Skeletal muscle tissue (tissue), 4 donors: ENCODE data around the gene LAMC2. TPM values are rescaled to one million over a fixed set of nuclear protein-coding genes. Genes with fewer than 3 reads are reported as not detected.
A peak's percentile ranks its signal among the peaks of the same experiment; 100 is the strongest.
"Not testable (repeated sequence)": the region's sequence is repeated elsewhere in the genome, so short reads cannot be mapped to it uniquely, and the experiment has no call there.

ENCODE experiments used
- H3K27ac ChIP-seq: one replicate; pipeline ENCODE4 v1.7.0; 2013; ENCODE audit warnings: mild to moderate bottlenecking, low read depth, low read length, inconsistent platforms
- H3K27me3 ChIP-seq, 3 donors: one replicate each; pipeline ENCODE4 v1.7.0; 2013; ENCODE audit warnings: low read length in 3 of 3; ENCODE audit not compliant: control insufficient read depth in 3 of 3, insufficient read depth in 3 of 3
- H3K36me3 ChIP-seq, 3 donors: one replicate each; pipeline ENCODE4 v1.7.0; 2013; ENCODE audit warnings: low read length in 3 of 3; ENCODE audit not compliant: control insufficient read depth in 3 of 3, insufficient read depth in 3 of 3
- H3K4me1 ChIP-seq, 3 donors: one replicate each; pipeline ENCODE4 v1.7.0; 2013; ENCODE audit warnings: low read length in 3 of 3, mild to moderate bottlenecking in 3 of 3; ENCODE audit not compliant: control insufficient read depth in 3 of 3, insufficient read depth in 3 of 3
- H3K4me3 ChIP-seq, 3 donors: one replicate each; pipeline ENCODE4 v1.7.0; 2013; ENCODE audit warnings: low read length in 3 of 3
- H3K9ac ChIP-seq, 3 donors: one replicate each; pipeline ENCODE4 v1.7.0; 2013; ENCODE audit warnings: low read length in 3 of 3, mild to moderate bottlenecking in 3 of 3, moderate library complexity in 2 of 3, low read depth in 1 of 3
- H3K9me3 ChIP-seq, 3 donors: one replicate each; pipeline ENCODE4 v1.7.0; 2013; ENCODE audit warnings: low read length in 3 of 3; ENCODE audit not compliant: control insufficient read depth in 3 of 3
- total RNA-seq: library from RNA; depleted of rRNA; stranded (reverse); fragments of >200 nt; gene quantifications from one replicate; pipeline ENCODE4 v1.2.3, GENCODE V29; 2014
- donor health status: Osteomylitis.

Gene LAMC2
- total RNA-seq, 1 donor from 2014 or later, result 0.52 TPM

DNA sequence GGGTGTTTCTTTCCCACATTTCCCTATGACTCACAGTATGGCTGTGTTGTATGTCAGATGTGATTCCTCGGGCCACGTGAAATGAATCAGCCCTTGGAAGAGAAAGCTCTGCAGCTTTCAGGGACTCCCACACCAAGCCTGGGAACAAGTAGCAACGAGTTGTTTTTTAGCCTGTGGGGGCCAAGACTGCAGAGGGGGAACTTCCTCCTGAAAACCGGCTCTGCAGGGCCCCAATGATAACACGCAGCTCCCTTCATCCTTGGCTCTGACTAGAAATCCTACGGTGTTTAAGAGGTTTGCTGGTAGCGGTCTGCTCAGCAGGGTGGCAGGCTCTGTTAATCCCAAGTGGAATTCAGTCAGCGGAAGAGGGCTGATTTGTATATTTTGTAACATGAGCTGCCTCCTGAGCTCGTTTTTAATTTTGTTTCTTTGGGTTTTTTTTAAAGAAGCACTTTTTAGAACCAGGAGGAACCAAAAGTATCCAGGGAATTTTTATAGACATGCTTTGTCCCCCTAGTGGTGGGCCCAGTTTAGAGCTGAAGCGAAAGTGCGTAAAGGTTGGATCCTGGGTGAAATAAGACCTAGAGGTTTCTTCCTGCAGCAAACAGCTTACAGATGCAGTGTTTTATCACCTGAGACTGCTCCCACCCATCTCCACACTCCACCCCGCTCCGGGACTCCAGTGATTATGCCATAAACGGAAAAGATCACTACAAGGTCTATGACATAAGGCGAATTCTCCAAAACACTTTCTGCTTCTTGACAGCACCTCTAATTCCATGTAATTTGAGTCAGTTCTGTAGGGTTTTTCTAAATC is 48.8 kb downstream of the LAMC2 start:
- Histone ChIP-seq H3K9me3 (no peaks in the 10 kb centered on the region), H3K9ac (peak overlapping the region; percentile 40 to 75 (median 48)), H3K27ac (peak overlapping the region; percentile 59), H3K4me3 (peak overlapping the region; percentile 60 to 62 (median 62)), H3K36me3 (no peaks in the 10 kb centered on the region), H3K4me1 (peaks cover 8 to 15% (median 11%) of the 10 kb centered on the region in 3 donors), H3K27me3 (no peaks in the 10 kb centered on the region)

DNA sequence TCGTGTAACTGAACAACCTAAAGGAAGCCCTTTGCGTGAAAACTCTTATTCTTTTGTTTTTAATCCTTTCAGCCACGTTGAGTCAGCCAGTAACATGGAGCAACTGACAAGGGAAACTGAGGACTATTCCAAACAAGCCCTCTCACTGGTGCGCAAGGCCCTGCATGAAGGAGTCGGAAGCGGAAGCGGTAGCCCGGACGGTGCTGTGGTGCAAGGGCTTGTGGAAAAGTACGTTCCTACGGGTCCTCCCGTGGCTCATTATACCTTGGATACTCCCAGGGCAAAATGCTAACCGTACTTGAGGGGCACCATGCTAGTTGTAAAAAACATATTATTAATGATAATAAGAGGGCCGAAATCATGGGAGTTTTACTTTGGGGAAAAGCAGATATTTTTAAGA is 49.4 kb downstream of the LAMC2 start:
- no peaks in the 10 kb centered on the region for H3K36me3 ChIP-seq
- no peaks in the 10 kb centered on the region for H3K27me3 ChIP-seq
- H3K9me3 ChIP-seq, result no peaks in the 10 kb centered on the region
- H3K4me3 ChIP-seq, result peak overlapping the region in 2 of 3 donors; percentile 23 to 62
- peak overlapping the region; percentile 59 for H3K27ac ChIP-seq
- H3K4me1 ChIP-seq, result peaks cover 8 to 15% (median 11%) of the 10 kb centered on the region in 3 donors
- H3K9ac ChIP-seq, result peak overlapping the region; percentile 40 to 75 (median 48)

DNA sequence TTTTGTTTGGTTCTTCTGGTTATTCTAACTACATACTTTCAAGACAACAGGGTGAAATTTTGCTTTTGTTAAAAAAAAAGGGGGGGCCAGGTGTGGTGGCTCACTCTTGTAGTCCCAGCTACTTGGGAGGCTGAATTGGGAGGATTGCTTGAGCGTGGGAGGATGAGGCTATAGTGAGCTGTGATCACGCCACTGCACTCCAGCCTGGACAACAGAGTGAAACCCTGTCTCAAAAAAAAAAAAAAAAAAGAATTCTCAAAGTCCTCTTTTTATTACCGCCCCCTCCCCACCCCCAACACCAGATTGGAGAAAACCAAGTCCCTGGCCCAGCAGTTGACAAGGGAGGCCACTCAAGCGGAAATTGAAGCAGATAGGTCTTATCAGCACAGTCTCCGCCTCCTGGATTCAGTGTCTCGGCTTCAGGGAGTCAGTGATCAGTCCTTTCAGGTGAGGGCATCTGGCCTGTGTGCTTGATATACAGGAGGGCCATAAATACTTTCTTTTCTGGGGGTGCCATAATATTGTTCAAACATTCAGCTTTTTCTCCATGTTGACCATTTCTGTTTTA is 50.2 kb downstream of the LAMC2 start:
- H3K9ac ChIP-seq, result no peak overlapping the region
- no peak overlapping the region for H3K4me3 ChIP-seq
- no peaks in the 10 kb centered on the region for H3K36me3 ChIP-seq
- no peak overlapping the region for H3K27ac ChIP-seq
- peaks cover 8 to 15% (median 11%) of the 10 kb centered on the region in 3 donors for H3K4me1 ChIP-seq
- H3K27me3 ChIP-seq, result no peaks in the 10 kb centered on the region
- H3K9me3 ChIP-seq, result no peaks in the 10 kb centered on the region

DNA sequence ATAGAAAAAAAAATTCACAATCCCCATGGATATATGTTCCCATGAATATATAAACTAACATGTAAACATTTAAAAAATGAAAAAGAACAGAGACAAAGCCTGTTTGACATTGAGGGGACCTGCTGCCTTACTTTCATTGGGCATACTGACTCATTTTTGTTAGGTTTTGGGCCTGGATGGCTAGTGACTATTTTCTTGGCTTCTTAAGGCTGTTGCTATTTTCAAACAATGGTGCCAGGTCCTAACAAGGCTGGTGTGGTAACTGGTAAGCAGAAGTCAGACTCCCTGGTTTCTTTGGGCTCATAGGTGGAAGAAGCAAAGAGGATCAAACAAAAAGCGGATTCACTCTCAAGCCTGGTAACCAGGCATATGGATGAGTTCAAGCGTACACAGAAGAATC is 51.0 kb downstream of the LAMC2 start:
- Histone ChIP-seq H3K27me3 (no peaks in the 10 kb centered on the region), H3K9me3 (no peaks in the 10 kb centered on the region), H3K4me1 (peaks cover 8 to 15% (median 11%) of the 10 kb centered on the region in 3 donors), H3K27ac (no peak overlapping the region), H3K36me3 (no peaks in the 10 kb centered on the region), H3K9ac (no peak overlapping the region), H3K4me3 (no peak overlapping the region)

DNA sequence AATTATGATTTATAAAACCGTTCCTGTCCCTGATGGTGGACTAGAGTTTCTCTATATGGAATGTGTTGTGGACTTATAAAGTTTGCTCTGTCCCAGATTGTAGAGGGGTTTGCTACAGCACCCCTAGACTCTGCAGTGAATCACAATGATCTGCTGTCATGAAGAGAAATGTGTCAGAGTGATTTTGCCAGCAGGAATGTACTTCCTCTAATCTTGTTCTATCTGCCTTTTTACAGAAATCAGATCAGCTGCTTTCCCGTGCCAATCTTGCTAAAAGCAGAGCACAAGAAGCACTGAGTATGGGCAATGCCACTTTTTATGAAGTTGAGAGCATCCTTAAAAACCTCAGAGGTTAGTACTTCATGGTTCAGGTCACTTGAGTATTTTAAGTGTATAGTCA is 52.0 kb downstream of the LAMC2 start:
- Histone ChIP-seq H3K9ac (no peak overlapping the region), H3K4me1 (peaks cover 8 to 16% (median 11%) of the 10 kb centered on the region in 3 donors), H3K9me3 (no peaks in the 10 kb centered on the region), H3K27ac (no peak overlapping the region), H3K4me3 (no peak overlapping the region), H3K36me3 (no peaks in the 10 kb centered on the region), H3K27me3 (no peaks in the 10 kb centered on the region)

DNA sequence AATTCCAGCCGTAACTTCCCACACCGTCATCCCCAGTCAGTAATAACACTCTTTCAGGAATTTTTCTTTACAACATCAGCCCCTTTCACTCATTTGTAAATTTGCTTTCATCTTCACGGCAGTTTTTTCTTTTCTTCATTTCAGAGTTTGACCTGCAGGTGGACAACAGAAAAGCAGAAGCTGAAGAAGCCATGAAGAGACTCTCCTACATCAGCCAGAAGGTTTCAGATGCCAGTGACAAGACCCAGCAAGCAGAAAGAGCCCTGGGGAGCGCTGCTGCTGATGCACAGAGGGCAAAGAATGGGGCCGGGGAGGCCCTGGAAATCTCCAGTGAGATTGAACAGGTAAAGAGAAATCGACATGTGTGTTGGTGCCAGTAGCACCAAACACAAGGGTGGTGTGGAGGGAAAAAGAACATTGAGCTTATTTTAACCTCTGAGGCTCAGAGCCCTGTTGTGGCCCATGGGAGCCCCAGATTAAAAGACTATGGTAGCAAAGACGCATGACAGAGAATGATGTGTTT is 53.2 kb downstream of the LAMC2 start:
- Histone ChIP-seq H3K9ac (no peak overlapping the region), H3K4me3 (no peak overlapping the region), H3K36me3 (no peaks in the 10 kb centered on the region), H3K27me3 (no peaks in the 10 kb centered on the region), H3K4me1 (peaks cover 10 to 17% (median 10%) of the 10 kb centered on the region in 3 donors), H3K27ac (peak overlapping the region; percentile 72), H3K9me3 (no peaks in the 10 kb centered on the region)

DNA sequence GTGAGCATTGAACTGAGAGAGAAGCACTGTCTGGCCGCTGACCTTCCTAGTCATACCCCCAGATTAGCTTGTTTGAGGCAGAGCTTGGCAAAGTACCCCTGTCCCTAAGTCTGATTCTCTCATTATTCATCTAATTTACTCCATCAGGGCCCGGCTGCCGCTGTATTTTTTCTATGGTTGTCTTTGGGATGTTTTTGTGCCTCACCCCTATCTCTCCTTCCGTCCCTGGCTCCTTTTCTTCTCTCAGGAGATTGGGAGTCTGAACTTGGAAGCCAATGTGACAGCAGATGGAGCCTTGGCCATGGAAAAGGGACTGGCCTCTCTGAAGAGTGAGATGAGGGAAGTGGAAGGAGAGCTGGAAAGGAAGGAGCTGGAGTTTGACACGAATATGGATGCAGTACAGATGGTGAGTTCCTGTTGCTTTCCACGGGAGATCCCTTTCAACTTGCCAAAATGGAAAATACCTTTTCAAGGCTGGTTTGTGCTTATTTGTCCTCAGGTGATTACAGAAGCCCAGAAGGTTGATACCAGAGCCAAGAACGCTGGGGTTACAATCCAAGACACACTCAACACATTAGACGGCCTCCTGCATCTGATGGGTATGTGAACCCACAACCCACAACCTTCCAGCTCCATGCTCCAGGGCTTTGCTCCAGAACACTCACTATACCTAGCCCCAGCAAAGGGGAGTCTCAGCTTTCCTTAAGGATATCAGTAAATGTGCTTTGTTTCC is 53.9 kb downstream of the LAMC2 start:
- Histone ChIP-seq H3K27me3 (no peaks in the 10 kb centered on the region), H3K4me3 (no peak overlapping the region), H3K36me3 (no peaks in the 10 kb centered on the region), H3K9ac (no peak overlapping the region), H3K9me3 (no peaks in the 10 kb centered on the region), H3K27ac (peak overlapping the region; percentile 72), H3K4me1 (peaks cover 5 to 15% (median 6%) of the 10 kb centered on the region in 3 donors)

DNA sequence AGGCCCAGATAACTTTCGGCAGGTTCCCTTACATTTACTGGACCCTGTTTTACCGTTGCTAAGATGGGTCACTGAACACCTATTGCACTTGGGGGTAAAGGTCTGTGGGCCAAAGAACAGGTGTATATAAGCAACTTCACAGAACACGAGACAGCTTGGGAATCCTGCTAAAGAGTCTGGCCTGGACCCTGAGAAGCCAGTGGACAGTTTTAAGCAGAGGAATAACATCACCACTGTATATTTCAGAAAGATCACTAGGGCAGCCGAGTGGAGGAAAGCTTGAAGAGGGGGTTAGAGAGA is 54.4 kb downstream of the LAMC2 start:
- Histone ChIP-seq H3K9me3 (no peaks in the 10 kb centered on the region), H3K36me3 (no peaks in the 10 kb centered on the region), H3K9ac (no peak overlapping the region), H3K27me3 (no peaks in the 10 kb centered on the region), H3K4me1 (peaks cover under 1 to 12% (median 5%) of the 10 kb centered on the region in 3 donors), H3K4me3 (no peak overlapping the region), H3K27ac (peak overlapping the region; percentile 72)

DNA sequence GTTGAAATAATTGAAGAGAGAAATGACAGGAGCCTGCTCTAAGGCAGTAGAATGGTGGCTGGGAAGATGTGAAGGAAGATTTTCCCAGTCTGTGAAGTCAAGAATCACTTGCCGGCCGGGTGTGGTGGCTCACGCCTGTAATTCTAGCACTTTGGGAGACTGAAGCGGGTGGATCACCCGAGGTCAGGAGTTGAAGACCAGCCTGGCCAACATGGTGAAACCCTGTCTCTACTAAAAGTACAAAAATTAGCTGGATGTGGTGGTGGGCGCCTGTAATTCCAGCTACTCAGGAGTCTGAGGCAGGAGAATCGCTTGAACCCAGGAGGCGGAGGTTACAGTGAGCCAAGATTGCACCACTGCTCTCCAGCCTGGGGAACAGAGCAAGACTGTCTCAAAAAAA is 54.8 kb downstream of the LAMC2 start:
- H3K4me3 ChIP-seq, H3K27me3 ChIP-seq, H3K9ac ChIP-seq, H3K36me3 ChIP-seq, H3K9me3 ChIP-seq: not testable (repeated sequence)
- H3K4me1 ChIP-seq, result peaks cover 0 to 11% (median 5%) of the 10 kb centered on the region in 3 donors
- H3K27ac ChIP-seq, result peak overlapping the region; percentile 72

DNA sequence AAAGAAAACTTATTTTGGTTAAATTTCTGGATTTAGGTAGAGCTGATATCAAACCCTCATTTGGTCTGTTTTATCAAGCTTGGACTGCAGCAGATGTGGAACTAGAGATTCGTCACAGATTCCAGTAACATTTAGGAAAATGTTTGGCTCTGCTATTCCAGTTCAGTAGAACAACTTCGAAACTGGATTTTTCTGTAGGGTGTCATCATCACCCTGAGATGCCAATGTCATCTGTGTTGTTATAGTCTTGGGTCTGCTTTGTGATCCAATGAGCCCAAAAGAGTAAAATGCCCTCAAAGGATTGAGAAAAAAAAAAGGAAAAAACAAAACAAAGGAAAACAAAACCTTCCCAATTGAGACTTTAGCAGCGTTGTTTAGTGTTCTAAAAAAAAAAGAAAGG is 55.4 kb downstream of the LAMC2 start:
- Histone ChIP-seq H3K9me3 (no peaks in the 10 kb centered on the region), H3K36me3 (no peaks in the 10 kb centered on the region), H3K9ac (no peak overlapping the region), H3K27me3 (no peaks in the 10 kb centered on the region), H3K4me3 (no peak overlapping the region), H3K4me1 (peaks cover 0 to 11% (median 5%) of the 10 kb centered on the region in 3 donors), H3K27ac (peak overlapping the region; percentile 72)
